Activated naive CD4-positive, alpha-beta T cell treated with anti-CD3 and anti-CD28 coated beads, Interleukin-2, amount 50 U/mL, for 72 hours (primary cell): ENCODE data around the gene SUPT3H. TPM values are rescaled to one million over a fixed set of nuclear protein-coding genes. Genes with fewer than 3 reads are reported as not detected.
"Not testable (repeated sequence)": the region's sequence is repeated elsewhere in the genome, so short reads cannot be mapped to it uniquely, and the experiment has no call there.

Experiments
- ATAC-seq, 2 donors: fragments of 150-1000 bp; cut with Tn5 transposase; 2 replicates each; pipeline ENCODE4 v1.10.0; 2021; ENCODE audit warnings: mild to moderate bottlenecking in 2 of 2, moderate library complexity in 2 of 2
- DNase-seq, 2 donors: peaks; one replicate each; pipeline ENCODE4 v3.0.0; 2021 to 2022; ENCODE audit warnings: low spot score in 2 of 2
- H3K27ac Mint-ChIP-seq, 2 donors: one replicate each; pipeline ENCODE4 v1.8.0; 2022; ENCODE audit warnings: mild to moderate bottlenecking in 2 of 2, mixed read lengths in 2 of 2
- H3K36me3 Mint-ChIP-seq, 2 donors: one replicate each; pipeline ENCODE4 v1.8.0; 2022; ENCODE audit warnings: mixed read lengths in 2 of 2
- H3K9me3 Mint-ChIP-seq, 2 donors: one replicate each; pipeline ENCODE4 v1.8.0; 2022; ENCODE audit warnings: mixed read lengths in 2 of 2
- total RNA-seq, 2 donors: library from RNA; stranded (reverse); gene quantifications; one replicate each; pipeline ENCODE4 v1.2.3, GENCODE V29; 2022

SUPT3H gene
- total RNA-seq, 2 donors from 2014 or later, result 14.3 to 20.1 TPM

GRCh38 chr6:44940367-44940766 is 437.4 kb downstream of the SUPT3H start:
- Mint-ChIP-seq H3K36me3 (peaks cover 28 to 33% of the 10 kb centered on the region in 2 donors), H3K27ac (no peak overlapping the region), H3K9me3 (peaks cover 15 to 27% of the 10 kb centered on the region in 2 donors)
- ATAC-seq, result no peak
- no peak for DNase-seq

- peaks cover 8 to 22% of the 10 kb centered on the region in 2 donors for H3K9me3 Mint-ChIP-seq
- peaks cover 17 to 18% of the 10 kb centered on the region in 2 donors for H3K36me3 Mint-ChIP-seq
- peak overlapping the region; percentile 83 for H3K27ac Mint-ChIP-seq
- ATAC-seq, result peak; percentile 79 to 88
- no peak for DNase-seq
Observed at GRCh38 chr6:44935693-44936300, 441.9 kb downstream of the SUPT3H start.

- ATAC-seq, result no peak
- Mint-ChIP-seq H3K9me3 (peaks cover 0 to 2% of the 10 kb centered on the region in 2 donors), H3K36me3 (peaks cover 0 to 5% of the 10 kb centered on the region in 2 donors), H3K27ac (peak overlapping the region; percentile 84 to 87)
- DNase-seq, result no peak
Observed at GRCh38 chr6:44933108-44933507, 444.6 kb downstream of the SUPT3H start.

- DNase-seq (peak in 1 of 2 donors; percentile 19), ATAC-seq (peak in 1 of 2 donors; percentile 77)
- Mint-ChIP-seq H3K27ac (peak overlapping the region; percentile 84 to 87), H3K9me3 (no peaks in the 10 kb centered on the region), H3K36me3 (peaks cover 0 to 7% of the 10 kb centered on the region in 2 donors)
Observed at GRCh38 chr6:44932651-44933091, 445.1 kb downstream of the SUPT3H start.

- Mint-ChIP-seq H3K27ac (peak overlapping the region in 1 of 2 donors; percentile 84), H3K9me3 (no peaks in the 10 kb centered on the region), H3K36me3 (peaks cover 0 to 7% of the 10 kb centered on the region in 2 donors)
- ATAC-seq (no peak), DNase-seq (no peak)
Observed at GRCh38 chr6:44931385-44931784, 446.3 kb downstream of the SUPT3H start.

- no peak for DNase-seq
- no peak overlapping the region for H3K27ac Mint-ChIP-seq
- H3K9me3 Mint-ChIP-seq, result no peaks in the 10 kb centered on the region
- no peak for ATAC-seq
- H3K36me3 Mint-ChIP-seq, result peaks cover 0 to 7% of the 10 kb centered on the region in 2 donors
Observed at GRCh38 chr6:44926556-44926955, 451.2 kb downstream of the SUPT3H start.

- ATAC-seq (peak; percentile 81 to 88), DNase-seq (no peak)
- Mint-ChIP-seq H3K36me3 (peaks cover 0 to 7% of the 10 kb centered on the region in 2 donors), H3K27ac (peak overlapping the region; percentile 48 to 55), H3K9me3 (no peaks in the 10 kb centered on the region)
Observed at GRCh38 chr6:44925100-44925739, 452.5 kb downstream of the SUPT3H start.

GRCh38 chr6:44923444-44923843 is 454.3 kb downstream of the SUPT3H start:
- DNase-seq (no peak), ATAC-seq (peak in 1 of 2 donors; percentile 81)
- Mint-ChIP-seq H3K27ac (peak overlapping the region in 1 of 2 donors; percentile 23), H3K9me3 (no peaks in the 10 kb centered on the region), H3K36me3 (peaks cover 0 to 6% of the 10 kb centered on the region in 2 donors)

GRCh38 chr6:44921798-44922197 is 455.9 kb downstream of the SUPT3H start:
- DNase-seq, result no peak
- H3K27ac Mint-ChIP-seq, result peak overlapping the region; percentile 14 to 72
- H3K9me3 Mint-ChIP-seq, result no peaks in the 10 kb centered on the region
- ATAC-seq, result peak in 1 of 2 donors; percentile 24
- H3K36me3 Mint-ChIP-seq, result no peaks in the 10 kb centered on the region

- DNase-seq (no peak), ATAC-seq (peak in 1 of 2 donors; percentile 36)
- no peaks in the 10 kb centered on the region for H3K9me3 Mint-ChIP-seq
- H3K36me3 Mint-ChIP-seq, result no peaks in the 10 kb centered on the region
- H3K27ac Mint-ChIP-seq, result peak overlapping the region; percentile 22 to 72
Observed at GRCh38 chr6:44920952-44921491, 456.7 kb downstream of the SUPT3H start.

- Mint-ChIP-seq H3K9me3 (no peaks in the 10 kb centered on the region), H3K36me3 (no peaks in the 10 kb centered on the region), H3K27ac (no peak overlapping the region)
- DNase-seq (no peak), ATAC-seq (no peak)
Observed at GRCh38 chr6:44918671-44919296, 458.9 kb downstream of the SUPT3H start.

GRCh38 chr6:44917430-44917829 is 460.3 kb downstream of the SUPT3H start:
- Mint-ChIP-seq H3K9me3 (no peaks in the 10 kb centered on the region), H3K27ac (no peak overlapping the region), H3K36me3 (peaks cover 6 to 7% of the 10 kb centered on the region in 2 donors)
- no peak for ATAC-seq
- DNase-seq, result no peak

- Mint-ChIP-seq H3K9me3 (no peaks in the 10 kb centered on the region), H3K36me3 (peaks cover 10 to 13% of the 10 kb centered on the region in 2 donors), H3K27ac (no peak overlapping the region)
- ATAC-seq (no peak), DNase-seq (no peak)
Observed at GRCh38 chr6:44915111-44915510, 462.6 kb downstream of the SUPT3H start.

GRCh38 chr6:44914141-44914540 is 463.6 kb downstream of the SUPT3H start:
- H3K9me3 Mint-ChIP-seq, result no peaks in the 10 kb centered on the region
- peaks cover 10 to 13% of the 10 kb centered on the region in 2 donors for H3K36me3 Mint-ChIP-seq
- DNase-seq (no peak), ATAC-seq (no peak)
- H3K27ac Mint-ChIP-seq, result no peak overlapping the region

GRCh38 chr6:44906761-44907160 is 471.0 kb downstream of the SUPT3H start:
- Mint-ChIP-seq H3K27ac (no peak overlapping the region), H3K36me3 (peaks cover 28 to 33% of the 10 kb centered on the region in 2 donors), H3K9me3 (peaks cover 4% of the 10 kb centered on the region in 2 donors)
- DNase-seq, result no peak
- no peak for ATAC-seq

GRCh38 chr6:44900358-44900757 is 477.4 kb downstream of the SUPT3H start:
- H3K9me3 Mint-ChIP-seq, ATAC-seq, DNase-seq, H3K27ac Mint-ChIP-seq: not testable (repeated sequence)
- peaks cover 40 to 51% of the 10 kb centered on the region in 2 donors for H3K36me3 Mint-ChIP-seq
